HG03571 (cell line): Measurements from ENCODE around the gene SLC38A8.

ENCODE experiments used
- ATAC-seq: cut with Tn5 transposase; IDR thresholded peaks from one replicate; pipeline ENCODE4 v1.9.1; 2021; ENCODE audit not compliant: unreplicated experiment

Gene SLC38A8

DNA sequence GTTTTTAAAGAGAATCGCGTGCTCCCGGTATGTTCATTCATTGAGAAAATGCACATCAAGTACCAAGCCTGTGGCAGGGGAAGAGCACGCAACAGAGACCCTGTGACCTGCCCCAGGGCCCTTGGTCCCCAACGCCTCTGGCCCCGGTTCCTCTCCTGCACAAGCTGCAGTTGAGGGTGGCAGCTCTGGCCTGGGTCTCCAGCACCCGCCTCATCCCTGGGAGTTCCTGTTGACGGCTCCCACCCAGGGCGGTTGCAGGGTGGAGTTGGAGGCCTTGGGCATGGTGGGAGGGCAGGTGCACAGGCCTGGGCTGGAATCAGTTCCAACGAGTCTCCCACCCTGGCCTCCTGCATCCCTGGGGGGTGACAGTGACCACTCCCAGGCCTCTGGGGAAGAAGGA lies 69.5 kb downstream of the SLC38A8 start:
- ATAC-seq = no peak

DNA sequence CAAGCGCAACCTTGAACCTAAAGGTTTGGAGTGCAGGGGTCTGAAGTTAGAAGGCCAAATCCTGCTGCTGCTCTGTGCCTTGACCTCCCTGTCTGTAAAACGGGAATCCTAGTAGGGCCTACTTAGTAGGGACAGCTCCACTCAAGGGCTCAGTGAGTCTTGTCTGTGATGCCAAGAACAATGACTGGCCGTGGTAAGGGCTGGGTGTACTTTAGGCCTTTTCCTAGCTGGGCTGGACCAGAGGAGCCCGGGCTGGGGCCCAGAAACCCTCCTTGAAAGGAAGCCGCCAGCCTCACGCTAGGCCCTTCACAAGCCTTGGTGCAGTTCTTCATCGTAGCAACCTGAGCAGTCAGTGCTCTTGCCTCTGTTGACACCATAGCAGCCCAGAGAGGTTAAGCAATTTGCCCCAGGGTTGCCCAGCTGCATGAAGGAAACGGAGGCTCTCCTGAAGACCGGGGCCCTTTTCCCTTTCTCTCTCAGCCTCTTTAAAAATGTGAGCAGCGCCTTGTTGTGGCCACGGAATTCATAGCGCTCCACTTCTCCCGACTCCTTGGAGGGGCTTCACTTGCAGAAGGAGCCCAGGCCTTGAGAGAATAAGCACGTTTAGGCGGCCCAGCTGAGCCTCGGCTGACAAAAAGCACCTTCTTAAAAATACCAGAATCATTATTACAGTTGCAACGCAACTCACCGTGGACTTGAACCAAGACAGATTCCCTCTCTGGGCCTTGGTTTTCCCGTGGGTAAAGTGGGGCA lies 70.2 kb downstream of the SLC38A8 start:
- no peak for ATAC-seq

DNA sequence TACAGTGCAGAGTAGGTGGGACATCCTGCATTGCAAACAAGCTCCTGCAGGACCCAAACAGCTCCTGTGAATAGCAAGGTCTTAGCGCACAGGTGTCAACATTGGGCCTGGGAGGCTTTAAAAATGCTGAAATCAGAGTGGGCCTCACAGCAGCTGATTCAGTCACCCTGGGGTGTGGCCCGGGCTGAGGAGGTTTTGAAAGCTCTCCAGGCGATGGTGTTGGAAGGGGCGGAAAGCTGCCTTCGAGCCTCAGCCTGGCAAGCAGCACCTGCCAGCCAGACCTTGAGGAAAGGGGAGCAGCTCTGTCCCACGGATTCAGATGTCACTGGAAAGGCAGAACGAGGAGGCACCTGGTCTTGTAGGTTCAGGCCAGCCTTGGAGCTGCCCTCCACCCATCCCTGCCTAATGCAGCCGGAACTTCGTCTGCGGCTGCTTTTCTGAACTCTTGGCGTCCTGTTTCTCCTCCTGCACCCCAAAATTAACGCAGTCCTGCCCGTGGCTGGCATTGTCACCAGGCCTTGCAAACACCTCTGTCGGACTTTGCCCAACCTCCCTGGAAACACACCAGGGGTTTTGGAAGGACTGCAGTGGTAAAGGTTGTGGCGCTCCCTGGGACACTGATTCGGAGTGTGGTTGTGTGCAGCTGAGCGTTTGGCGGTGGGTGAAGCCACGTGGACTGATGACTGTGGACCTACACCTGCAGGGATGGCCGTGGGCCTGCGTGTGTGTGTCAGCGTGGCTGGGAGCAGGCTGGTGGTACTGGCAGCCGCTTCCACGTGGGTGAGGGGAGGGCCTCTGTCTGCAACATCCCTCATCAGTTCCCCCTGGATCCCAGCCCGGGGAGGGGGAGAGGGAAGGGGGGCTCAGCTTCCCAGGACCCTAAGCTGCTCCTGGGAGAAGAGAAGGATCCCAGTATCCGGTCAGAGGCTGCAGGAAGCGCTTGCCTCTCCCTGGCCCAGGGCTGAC lies 71.1 kb downstream of the SLC38A8 start:
- ATAC-seq = no peak

DNA sequence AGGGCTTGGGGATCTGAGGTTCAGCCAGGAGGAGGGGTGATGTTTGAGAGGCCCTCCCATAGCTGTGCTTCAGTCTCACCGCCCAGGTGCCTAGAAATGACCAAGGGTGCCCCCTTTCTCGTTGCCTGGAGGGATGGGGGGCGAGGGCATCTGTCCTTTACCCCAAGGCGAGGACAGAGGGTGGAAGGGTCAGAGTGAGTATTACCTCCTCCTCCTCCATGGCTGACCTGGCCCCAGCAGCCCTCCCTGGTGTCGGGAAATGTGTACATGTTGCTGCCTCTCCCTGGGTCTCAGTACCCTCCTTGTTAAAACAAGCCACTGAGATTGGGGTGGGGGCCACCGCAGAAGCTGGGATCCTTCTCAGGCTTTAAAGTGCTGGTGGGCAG lies 72.2 kb downstream of the SLC38A8 start:
- ATAC-seq = no peak

DNA sequence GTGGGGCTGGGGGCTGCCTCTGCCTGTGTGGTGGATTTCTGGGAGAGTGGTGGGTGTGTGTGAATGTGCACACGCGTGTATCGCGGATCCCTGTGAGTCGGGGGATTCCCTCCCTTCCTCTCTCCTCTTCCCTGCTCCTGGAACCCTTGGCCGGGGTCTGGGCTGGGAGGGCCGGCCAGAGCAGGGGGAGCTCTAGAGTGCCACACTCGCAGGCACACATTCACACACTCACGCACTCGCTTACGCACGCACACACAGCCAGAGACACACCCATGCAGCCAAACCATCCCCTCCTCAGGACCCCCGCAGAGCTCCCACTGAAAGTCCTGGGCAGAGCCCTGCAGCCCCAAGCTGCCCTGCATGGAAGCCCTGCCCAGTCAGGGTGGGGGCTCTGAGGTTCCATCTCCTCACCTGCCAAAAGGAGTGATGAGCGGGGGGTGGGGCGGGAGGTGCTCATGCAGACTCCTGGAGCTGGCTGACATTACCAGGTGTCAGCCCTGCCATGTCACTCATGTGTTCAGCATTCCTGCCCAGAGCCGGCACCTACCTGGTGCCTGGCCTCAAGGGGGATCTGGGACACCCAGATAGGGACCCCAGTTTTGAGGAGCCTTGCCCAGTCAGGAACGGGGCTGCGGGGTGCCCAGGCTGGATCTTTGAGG lies 72.7 kb downstream of the SLC38A8 start:
- ATAC-seq = no peak

DNA sequence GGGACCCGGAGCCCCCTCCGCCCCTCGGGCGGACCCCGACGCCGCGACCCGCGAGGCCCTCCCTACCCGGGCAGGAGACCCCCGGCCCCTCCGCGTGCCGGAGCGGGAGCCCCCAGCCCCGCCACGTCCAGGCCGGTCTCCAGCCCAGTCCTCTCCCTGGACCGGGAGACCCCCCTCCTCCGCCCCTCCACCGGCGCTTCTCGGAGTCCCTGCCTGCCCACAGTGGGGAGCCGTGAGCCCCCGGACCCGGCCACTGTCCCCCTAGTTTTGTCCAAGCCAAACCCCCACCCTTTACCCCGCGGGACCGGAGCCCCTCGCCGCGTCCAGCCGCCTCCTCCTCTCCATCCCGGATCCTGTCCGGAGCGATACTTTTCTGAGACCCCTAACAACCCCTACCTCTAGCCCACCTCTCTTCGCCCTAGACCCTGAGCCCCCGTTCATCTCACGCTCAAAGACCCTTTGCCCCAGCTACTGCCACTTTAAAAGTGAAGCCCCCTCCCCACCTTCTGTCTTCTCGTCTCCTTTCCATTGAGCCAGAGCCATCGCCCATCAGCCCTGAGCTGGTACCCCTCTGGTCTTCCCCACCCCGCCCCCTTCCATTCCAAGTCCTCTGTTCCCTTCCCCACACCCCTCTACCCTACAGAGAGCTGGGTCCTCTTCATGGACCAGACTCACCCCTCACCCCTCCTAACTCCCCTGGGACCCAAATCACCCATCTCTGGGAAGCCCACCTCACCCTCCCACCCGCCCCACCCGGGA lies 73.5 kb downstream of the SLC38A8 start:
- no peak for ATAC-seq

DNA sequence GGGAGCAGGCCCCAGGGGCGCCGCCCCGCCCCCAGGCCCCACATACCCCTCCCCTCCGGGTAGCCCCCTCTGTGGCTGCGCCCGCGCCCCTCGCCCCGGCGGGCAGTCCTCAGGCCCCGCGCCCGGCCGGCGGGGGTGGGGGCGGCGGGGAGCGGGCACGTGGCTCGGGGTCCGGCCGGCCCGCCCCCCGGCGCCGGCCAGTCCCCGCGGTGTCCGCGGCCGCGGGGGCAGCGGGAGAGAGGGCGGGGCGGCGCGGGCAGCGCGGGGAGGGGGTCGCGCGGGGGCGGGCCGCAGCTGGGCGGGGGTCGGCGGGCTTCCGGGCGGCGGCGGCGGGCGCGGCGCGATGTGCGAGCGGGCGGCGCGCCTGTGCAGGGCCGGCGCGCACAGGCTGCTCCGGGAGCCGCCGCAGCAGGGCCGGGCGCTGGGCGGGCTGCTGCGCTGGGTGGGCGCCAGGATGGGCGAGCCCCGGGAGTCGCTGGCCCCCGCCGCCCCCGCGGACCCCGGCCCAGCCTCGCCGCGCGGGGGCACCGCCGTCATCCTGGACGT lies 74.2 kb downstream of the SLC38A8 start:
- no peak for ATAC-seq

DNA sequence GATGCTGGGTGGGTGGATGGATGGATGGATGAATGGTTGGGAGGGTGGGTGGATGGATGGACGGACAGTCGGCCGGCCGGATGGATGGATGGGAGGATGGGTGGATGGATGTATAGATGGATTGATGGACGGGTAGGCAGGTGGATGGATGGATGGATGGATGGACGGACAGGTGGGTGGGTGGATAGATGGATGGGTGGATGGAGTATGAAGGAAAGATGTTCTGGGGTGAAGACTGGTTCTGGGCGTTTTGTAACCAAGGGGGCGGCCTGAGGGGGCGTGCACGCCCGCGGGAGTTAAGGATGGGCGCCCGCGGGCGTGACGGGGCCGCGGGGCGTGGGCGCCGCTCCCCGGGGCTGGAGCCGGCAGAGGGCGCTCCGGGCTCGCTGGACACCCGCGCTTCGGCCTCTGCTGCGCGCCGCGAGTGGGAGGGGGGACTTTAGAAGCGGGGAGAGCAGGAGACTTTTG lies 74.7 kb downstream of the SLC38A8 start, which contains the start of gene NECAB2:
Gene NECAB2 (plus strand): TSS at position 407 of the 468 bp plus-strand sequence. CDS start 405 bp downstream, outside the sequence.
- ATAC-seq = no peak

DNA sequence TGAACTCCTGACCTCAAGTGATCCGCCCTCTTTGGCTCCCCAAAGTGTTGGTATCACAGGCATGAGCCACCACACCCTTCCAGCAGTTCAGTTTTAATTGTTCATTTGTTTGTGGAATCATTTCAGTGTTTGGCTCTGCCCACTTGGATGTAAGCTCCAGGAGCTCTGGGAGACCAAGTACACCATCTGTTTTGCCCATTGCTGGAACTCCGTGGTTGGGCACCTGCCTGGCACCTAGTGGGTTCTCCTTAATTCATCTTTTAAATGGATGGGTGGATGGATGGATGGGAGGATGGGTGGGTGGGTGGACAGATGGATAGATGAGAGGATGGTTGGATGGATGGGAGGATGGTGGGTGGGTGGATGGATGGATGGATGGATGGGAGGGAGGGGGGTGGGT lies 75.5 kb downstream of the SLC38A8 start:
- no peak for ATAC-seq

DNA sequence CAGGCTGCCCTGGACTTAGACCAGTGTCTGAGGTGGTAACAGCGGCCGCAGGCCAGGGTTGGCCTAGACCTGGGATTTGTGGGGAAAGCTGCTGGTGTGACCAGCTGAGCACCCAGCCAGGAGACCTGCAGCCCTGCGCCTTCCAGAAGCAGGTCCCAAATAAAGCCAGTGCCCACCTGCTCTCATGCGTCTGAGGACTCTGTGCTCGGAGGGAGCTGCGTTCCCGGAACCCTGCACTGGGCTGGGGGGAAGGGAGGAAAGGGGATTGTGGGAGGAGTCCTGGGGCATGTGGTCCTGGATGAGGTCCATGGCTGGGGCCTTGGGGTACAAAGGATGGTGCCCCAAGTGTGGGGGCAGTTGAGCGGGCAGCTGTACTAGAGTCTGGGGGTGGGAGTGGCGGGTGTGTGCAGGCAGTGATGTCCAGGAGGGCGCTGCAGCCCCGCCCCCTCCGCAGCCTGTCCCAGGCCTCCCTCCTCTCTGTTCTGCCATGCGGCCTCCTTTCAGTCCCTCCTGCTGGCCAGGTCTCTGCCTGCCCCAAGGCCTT lies 76.4 kb downstream of the SLC38A8 start:
- no peak for ATAC-seq

DNA sequence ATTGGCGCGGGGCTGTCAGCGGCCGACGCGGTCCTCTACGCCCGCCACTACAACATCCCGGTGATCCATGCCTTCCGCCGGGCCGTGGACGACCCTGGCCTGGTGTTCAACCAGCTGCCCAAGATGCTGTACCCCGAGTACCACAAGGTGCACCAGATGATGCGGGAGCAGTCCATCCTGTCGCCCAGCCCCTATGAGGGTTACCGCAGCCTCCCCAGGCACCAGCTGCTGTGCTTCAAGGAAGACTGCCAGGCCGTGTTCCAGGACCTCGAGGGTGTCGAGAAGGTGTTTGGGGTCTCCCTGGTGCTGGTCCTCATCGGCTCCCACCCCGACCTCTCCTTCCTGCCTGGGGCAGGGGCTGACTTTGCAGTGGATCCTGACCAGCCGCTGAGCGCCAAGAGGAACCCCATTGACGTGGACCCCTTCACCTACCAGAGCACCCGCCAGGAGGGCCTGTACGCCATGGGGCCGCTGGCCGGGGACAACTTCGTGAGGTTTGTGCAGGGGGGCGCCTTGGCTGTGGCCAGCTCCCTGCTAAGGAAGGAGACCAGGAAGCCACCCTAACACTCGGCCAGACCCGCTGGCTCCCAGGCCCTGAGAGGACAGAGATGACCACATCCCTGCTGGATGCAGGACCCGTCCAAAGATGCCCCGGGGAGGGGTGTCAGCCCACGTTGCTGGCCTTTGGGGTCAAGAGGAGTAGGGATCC lies 77.0 kb downstream of the SLC38A8 start:
- no peak for ATAC-seq

DNA sequence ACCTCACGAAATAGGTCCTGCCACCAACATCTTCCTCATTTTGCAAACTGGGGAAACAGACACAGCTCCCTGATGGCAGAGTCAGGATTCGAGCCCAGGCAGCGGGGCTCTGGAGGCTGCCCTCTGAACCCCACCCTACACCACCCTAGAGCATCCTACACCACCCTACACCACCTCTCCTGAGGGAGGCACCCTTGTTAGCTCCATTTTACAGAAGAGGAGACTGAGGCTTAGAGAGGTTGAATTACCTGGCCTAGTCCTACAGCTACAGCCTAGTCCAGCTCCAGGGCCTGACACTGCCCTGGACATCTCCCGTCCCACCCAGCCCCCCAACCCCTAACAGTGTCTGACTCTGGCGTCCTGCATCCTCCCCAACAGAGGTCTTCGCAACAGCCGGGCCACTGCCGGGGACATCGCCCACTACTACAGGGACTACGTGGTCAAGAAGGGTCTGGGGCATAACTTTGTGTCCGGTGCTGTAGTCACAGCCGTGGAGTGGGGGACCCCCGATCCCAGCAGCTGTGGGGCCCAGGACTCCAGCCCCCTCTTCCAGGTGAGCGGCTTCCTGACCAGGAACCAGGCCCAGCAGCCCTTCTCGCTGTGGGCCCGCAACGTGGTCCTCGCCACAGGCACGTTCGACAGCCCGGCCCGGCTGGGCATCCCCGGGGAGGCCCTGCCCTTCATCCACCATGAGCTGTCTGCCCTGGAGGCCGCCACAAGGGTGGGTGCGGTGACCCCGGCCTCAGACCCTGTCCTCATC lies 77.7 kb downstream of the SLC38A8 start:
- ATAC-seq = no peak

DNA sequence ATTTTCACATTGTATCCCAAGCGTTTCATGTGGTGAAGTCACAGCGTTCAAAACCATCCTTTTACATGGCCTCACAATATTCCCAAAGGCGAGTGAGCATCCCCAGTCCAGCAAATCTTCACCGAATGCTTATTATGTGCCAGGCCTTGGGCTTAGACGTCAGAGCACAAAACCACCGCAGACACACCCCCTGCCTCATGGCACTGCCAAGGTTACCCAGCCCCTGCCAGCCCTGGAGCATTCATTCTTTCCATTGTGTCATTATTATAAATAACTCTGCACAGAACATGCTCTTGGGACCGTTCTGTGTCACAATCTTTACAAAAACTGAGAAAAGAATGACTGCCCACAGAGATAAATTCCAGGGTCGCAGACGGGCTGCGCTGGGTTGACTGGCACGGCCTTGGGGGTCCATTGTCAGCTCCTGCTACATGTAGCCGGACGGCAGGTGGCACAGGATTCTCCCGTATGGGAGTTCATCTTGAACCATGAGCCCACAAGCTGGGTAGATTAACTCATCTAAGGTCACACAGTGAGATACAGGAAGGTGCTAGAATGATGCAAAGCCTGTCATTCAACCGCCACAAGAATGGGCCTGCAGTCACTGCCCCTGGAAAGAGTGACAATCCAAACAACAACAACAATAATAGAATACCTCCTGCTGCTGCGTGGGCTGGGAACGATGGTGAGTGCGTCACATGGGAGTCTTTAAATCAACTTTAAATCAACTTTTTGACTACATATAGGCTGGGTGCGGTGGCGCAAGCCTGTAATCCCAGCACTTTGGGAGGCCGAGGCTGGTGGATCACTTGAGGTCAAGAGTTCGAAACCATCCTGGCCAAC lies 79.1 kb downstream of the SLC38A8 start:
- no peak for ATAC-seq

DNA sequence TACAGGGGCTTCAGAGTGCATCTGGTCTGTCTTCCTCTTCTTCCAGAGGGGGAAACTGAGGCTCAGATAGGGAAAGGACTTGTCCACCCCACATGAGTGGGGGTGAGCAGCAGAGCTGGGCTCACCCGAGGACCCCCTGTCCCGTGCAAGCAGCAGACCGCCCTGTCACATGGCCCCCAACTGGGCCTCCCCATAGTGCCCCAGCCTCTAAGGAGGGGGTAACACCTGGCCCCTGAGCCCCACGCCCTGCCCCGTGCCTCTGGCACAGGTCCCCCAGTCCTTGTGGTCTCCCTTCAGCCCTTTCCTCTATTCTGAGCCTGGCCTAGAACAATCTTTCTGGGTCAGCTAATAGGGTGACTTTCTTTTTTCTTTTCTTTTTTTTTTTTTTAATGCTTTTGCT lies 81.0 kb downstream of the SLC38A8 start:
- no peak for ATAC-seq

DNA sequence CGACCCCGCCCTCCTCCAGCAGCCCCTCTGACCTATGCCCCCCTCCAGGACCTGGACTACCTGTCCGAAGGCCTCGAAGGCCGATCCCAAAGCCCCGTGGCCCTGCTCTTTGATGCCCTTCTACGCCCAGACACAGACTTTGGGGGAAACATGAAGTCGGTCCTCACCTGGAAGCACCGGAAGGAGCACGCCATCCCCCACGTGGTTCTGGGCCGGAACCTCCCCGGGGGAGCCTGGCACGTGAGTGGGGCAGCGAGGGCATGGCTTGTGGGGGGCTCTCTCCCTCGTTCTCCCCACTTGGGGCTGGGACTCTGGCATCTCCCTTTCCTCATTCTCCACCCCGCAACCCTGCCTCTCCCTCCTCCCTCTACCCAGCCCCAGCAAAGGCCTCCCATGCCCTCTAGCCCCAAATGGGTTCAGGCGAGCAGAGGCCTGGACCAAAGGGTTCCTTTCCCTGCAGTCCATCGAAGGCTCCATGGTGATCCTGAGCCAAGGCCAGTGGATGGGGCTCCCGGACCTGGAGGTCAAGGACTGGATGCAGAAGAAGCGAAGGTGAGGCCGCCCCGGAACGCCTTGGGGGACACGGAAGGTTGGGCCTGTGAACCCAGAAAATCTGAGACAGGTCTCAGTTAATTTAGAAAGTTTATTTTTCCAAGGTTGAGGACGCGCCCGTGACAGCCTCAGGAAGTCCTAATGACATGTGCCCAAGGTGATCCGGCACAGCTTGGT lies 81.9 kb downstream of the SLC38A8 start:
- no peak for ATAC-seq
